ENCODE data around the gene TMEM236. TPM values are rescaled to one million over a fixed set of nuclear protein-coding genes. Genes with fewer than 3 reads are reported as not detected.

Gene TMEM236
- polyA plus RNA-seq, 1 of the 3 experiments (the other 2 are of a cell fraction) = 0.02 TPM

DNA sequence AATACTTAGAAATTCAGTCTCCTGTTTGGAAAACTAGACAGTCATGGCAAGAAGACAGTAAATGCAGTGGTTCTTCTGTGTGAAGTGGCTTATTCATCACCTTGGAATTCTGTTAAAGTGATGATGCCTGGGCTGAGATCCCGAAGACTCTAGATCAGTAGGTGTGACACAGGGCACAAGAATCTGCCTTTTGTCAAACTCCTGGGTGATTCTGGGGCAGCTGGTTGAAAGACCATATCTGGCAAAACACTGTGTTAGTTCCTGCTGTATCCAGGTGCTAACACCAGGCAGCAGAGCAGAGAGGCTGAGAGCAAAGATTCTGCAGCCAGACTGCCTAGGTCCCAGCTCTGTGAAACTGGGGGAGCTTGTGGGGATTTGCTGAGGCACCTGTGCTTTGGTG, 83.7 kb downstream of the TMEM236 start (continued):
- TF ChIP-seq PBX3 (IDR thresholded peaks at IDR 0.05) (peak; percentile 81), NRF1 (IDR thresholded peaks at IDR 0.05; ENCODE audit: low read depth, low read length) (no peak), FOSL2 (IDR thresholded peaks at IDR 0.05; ENCODE audit: borderline replicate concordance, low read depth) (peak; percentile 93), MAX (IDR thresholded peaks at IDR 0.05; ENCODE audit: low read depth) (peak; percentile 48; the same call in 1 of the 2 replicates), IRF3 (IDR thresholded peaks at IDR 0.05; ENCODE audit: low read depth, low read length) (no peak), YY1 (IDR thresholded peaks at IDR 0.05; ENCODE audit: low read depth) (no peak), ELF1 (IDR thresholded peaks at IDR 0.05) (no peak), POLR2AphosphoS5 (IDR thresholded peaks at IDR 0.05; ENCODE audit: low read depth, low read length) (peak; percentile 43; the same call in 1 of the 2 replicates)
- TF ChIP-seq, protein P1, sequence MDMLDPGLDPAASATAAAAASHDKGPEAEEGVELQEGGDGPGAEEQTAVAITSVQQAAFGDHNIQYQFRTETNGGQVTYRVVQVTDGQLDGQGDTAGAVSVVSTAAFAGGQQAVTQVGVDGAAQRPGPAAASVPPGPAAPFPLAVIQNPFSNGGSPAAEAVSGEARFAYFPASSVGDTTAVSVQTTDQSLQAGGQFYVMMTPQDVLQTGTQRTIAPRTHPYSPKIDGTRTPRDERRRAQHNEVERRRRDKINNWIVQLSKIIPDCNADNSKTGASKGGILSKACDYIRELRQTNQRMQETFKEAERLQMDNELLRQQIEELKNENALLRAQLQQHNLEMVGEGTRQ (IDR thresholded peaks at IDR 0.05; ENCODE audit: borderline replicate concordance, low read depth, low read length) = no peak
- TF ChIP-seq, protein P2, sequence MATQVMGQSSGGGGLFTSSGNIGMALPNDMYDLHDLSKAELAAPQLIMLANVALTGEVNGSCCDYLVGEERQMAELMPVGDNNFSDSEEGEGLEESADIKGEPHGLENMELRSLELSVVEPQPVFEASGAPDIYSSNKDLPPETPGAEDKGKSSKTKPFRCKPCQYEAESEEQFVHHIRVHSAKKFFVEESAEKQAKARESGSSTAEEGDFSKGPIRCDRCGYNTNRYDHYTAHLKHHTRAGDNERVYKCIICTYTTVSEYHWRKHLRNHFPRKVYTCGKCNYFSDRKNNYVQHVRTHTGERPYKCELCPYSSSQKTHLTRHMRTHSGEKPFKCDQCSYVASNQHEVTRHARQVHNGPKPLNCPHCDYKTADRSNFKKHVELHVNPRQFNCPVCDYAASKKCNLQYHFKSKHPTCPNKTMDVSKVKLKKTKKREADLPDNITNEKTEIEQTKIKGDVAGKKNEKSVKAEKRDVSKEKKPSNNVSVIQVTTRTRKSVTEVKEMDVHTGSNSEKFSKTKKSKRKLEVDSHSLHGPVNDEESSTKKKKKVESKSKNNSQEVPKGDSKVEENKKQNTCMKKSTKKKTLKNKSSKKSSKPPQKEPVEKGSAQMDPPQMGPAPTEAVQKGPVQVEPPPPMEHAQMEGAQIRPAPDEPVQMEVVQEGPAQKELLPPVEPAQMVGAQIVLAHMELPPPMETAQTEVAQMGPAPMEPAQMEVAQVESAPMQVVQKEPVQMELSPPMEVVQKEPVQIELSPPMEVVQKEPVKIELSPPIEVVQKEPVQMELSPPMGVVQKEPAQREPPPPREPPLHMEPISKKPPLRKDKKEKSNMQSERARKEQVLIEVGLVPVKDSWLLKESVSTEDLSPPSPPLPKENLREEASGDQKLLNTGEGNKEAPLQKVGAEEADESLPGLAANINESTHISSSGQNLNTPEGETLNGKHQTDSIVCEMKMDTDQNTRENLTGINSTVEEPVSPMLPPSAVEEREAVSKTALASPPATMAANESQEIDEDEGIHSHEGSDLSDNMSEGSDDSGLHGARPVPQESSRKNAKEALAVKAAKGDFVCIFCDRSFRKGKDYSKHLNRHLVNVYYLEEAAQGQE (IDR thresholded peaks at IDR 0.05; ENCODE audit: low read depth, low read length) = no peak

- Histone ChIP-seq H4K20me1 (ENCODE audit: insufficient read depth) (no peaks in the 10 kb centered on the region), H3F3A (replicated peaks; ENCODE audit: insufficient read depth) (peaks cover 21% of the 10 kb centered on the region), H3K79me2 (ENCODE audit: insufficient read depth) (no peaks in the 10 kb centered on the region), H3K4me2 (peak overlapping the region; percentile 69), H3K9me3 (no peaks in the 10 kb centered on the region), H3K27me3 (ENCODE audit: insufficient read depth) (no peaks in the 10 kb centered on the region), H3K4me3 (ENCODE audit: low read depth in 2 of 2, low read length in 1 of 2) (peak overlapping the region; percentile 33 to 42; a peak in 2 of 4 replicates), H3K9me2 (no peaks in the 10 kb centered on the region), H3K4me1 (ENCODE audit: control insufficient read depth in 1 of 2, insufficient read depth in 2 of 2, low read depth in 1 of 2, low read length in 1 of 2) (peaks cover 14 to 15% of the 10 kb centered on the region in 2 experiments), H3K27ac (ENCODE audit: low read depth in 2 of 2, low read length in 1 of 2) (peak overlapping the region; percentile 20 to 61; a peak in 3 of 4 replicates), H2AFZ (ENCODE audit: low read depth) (peak overlapping the region; percentile 93; the same call in 1 of the 2 replicates), H3K9ac (peak overlapping the region; percentile 33; the same call in 1 of the 2 replicates), H3K36me3 (replicated peaks in 1 of 2; ENCODE audit: control insufficient read depth in 1 of 2, insufficient read depth in 2 of 2, low read length in 1 of 2) (no peaks in the 10 kb centered on the region)
- CTCF ChIA-PET = interaction anchor here (3.0 kb wide), 1 partner anchor 11 kb away, joined by 13 read pairs; no protein-coding TSS in a partner anchor
- WGBS (ENCODE audit: low lambda C conversion rate) = 19% methylated on average over 6 of the region's 8 CpGs
- POLR2A ChIA-PET = no interaction called here
- no peak for DNase-seq
- TF ChIP-seq RXRA (IDR thresholded peaks at IDR 0.05; ENCODE audit: borderline replicate concordance, low read depth) = no peak
- TF ChIP-seq, protein P2 (IDR thresholded peaks at IDR 0.05; ENCODE audit: low read depth, low read length) = peak; percentile 77; the same call in 1 of the 2 replicates
- 0 out of 2 replicates have a peak, but pooled peaks have one; percentile 25 for TF ChIP-seq PBX3 (IDR thresholded peaks at IDR 0.05)
- TF ChIP-seq RAD21 (IDR thresholded peaks at IDR 0.05; ENCODE audit: low read length) = no peak
- TF ChIP-seq YY1 (IDR thresholded peaks at IDR 0.05; ENCODE audit: low read depth) = no peak
- no peak for TF ChIP-seq GABPA (IDR thresholded peaks at IDR 0.05; ENCODE audit: low read depth)
- no peak for TF ChIP-seq FOSL2 (IDR thresholded peaks at IDR 0.05; ENCODE audit: borderline replicate concordance, low read depth)
- no peak for TF ChIP-seq FOXM1 (IDR thresholded peaks at IDR 0.05; ENCODE audit: low read depth)
- peak; percentile 29; the same call in 1 of the 2 replicates for TF ChIP-seq TEAD4 (IDR thresholded peaks at IDR 0.05; ENCODE audit: borderline replicate concordance, insufficient read depth)
- TF ChIP-seq JUND (IDR thresholded peaks at IDR 0.05) = no peak
Measured at GRCh38 chr10:17836942-17837341, 84.9 kb downstream of the TMEM236 start.

Data from SK-N-SH (cell line).